ENCODE results near the gene HECTD1.

DNA sequence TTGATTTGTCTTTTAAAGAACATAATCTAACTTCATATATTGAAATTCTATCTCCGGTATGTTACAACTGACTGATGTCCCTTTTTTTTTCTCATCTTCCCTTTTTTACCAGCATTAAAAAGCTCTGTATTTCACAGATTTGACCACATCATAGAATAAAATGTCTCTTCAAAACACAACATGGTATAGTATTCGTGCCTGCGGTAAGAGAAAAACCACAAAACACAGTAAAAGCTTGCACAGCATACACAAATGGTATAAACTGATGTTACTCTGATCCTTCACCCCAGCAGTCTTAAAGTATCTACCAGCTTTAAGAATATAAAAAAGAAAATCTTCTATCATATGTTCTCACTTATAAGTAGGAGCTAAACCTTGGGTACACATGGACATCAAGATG is 83.4 kb downstream of the HECTD1 start:
- TF ChIP-seq, protein P1, sequence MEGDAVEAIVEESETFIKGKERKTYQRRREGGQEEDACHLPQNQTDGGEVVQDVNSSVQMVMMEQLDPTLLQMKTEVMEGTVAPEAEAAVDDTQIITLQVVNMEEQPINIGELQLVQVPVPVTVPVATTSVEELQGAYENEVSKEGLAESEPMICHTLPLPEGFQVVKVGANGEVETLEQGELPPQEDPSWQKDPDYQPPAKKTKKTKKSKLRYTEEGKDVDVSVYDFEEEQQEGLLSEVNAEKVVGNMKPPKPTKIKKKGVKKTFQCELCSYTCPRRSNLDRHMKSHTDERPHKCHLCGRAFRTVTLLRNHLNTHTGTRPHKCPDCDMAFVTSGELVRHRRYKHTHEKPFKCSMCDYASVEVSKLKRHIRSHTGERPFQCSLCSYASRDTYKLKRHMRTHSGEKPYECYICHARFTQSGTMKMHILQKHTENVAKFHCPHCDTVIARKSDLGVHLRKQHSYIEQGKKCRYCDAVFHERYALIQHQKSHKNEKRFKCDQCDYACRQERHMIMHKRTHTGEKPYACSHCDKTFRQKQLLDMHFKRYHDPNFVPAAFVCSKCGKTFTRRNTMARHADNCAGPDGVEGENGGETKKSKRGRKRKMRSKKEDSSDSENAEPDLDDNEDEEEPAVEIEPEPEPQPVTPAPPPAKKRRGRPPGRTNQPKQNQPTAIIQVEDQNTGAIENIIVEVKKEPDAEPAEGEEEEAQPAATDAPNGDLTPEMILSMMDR (IDR thresholded peaks at IDR 0.05; ENCODE audit: insufficient read depth, low read depth, low read length): no peak
- TF ChIP-seq EZH2 (IDR thresholded peaks at IDR 0.05; ENCODE audit: insufficient read depth, low read length): no peak
